Peyer's patch (tissue), 4 donors: Measurements from ENCODE around the gene CREBRF. TPM values are rescaled to one million over a fixed set of nuclear protein-coding genes. Genes with fewer than 3 reads are reported as not detected.

Experiments used
- DNase-seq, 3 donors: peaks; one replicate each; pipeline ENCODE4 v3.0.0-alpha.2; 2017 to 2019
- H3K27ac ChIP-seq, 4 donors: fragments of 200-600 bp; sonication (generic); one replicate each; pipeline ENCODE4 v1.5.1; 2016 to 2019
- H3K27me3 ChIP-seq, 2 donors: fragments of 200-600 bp; sonication (generic); one replicate each; pipeline ENCODE4 v1.5.1; 2019
- H3K36me3 ChIP-seq, 3 donors: fragments of 200-600 bp; sonication (generic); one replicate each; pipeline ENCODE4 v1.5.1; 2016 to 2019
- H3K4me1 ChIP-seq, 4 donors: fragments of 200-600 bp; sonication (generic); one replicate each; pipeline ENCODE4 v1.5.1; 2016 to 2019
- H3K4me3 ChIP-seq, 4 donors: fragments of 200-600 bp; sonication (generic); 1 replicate in 3 of 4; 2 replicates in 1 of 4; pipeline ENCODE4 v1.5.1; 2016 to 2019; ENCODE audit warnings: mild to moderate bottlenecking in 1 of 4
- H3K9me3 ChIP-seq, 4 donors: fragments of 200-600 bp; sonication (generic); one replicate each; pipeline ENCODE4 v1.5.1; 2016 to 2019; ENCODE audit warnings: mild to moderate bottlenecking in 1 of 4
- POLR2A ChIP-seq, 2 donors: fragments of 450-650 bp; IDR thresholded peaks; one replicate each; pipeline ENCODE4 v1.5.1; 2017; ENCODE audit warnings: antibody characterized with exemption in 2 of 2, mild to moderate bottlenecking in 2 of 2, moderate library complexity in 2 of 2
- total RNA-seq, 4 donors: library from RNA; depleted of rRNA; stranded (reverse); fragments of >200 nt; gene quantifications; one replicate each; pipeline ENCODE4 v1.1.0, GENCODE V29; 2016
- TF ChIP-seq, protein P1 (sequence below), 6 experiments: fragments of 450-650 bp in 4 of 6; fragments of 200-600 bp in 2 of 6; sonication (generic) in 1 of 6; IDR thresholded peaks; one replicate each; pipeline ENCODE4 v1.5.1; 2017 to 2019; ENCODE audit warnings: antibody characterized with exemption in 6 of 6, mild to moderate bottlenecking in 3 of 6, moderate library complexity in 1 of 6

Gene CREBRF
- total RNA-seq, 4 donors from 2014 or later = 27.8 to 75.9 (median 34.1) TPM

DNA sequence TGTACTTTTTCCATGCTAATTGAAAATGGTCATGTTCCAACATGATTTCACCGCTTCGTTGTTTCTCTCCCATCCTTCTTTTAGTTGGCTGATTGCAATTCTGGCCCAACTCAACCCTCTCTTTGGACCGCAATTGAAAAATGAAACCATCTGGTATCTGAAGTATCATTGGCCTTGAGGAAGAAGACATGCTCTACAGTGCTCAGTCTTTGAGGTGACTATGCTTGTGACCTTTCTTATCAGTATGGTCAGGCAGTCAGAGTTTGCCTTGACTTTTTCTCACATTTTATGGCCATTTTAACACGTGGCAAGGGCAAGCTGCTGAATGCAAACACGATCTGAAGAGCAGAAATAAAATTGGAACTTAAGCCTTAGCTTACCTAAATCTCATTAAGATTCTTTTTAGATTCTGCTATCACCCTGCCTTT is 36.0 kb upstream of the CREBRF start:
- Histone ChIP-seq H3K9me3 (no peaks in the 10 kb centered on the region), H3K36me3 (peaks cover 0 to 27% (median 0%) of the 10 kb centered on the region in 3 donors), H3K27ac (no peak overlapping the region), H3K4me3 (no peak overlapping the region), H3K27me3 (no peaks in the 10 kb centered on the region), H3K4me1 (peaks cover 0 to 22% (median 2%) of the 10 kb centered on the region in 4 donors)
- no peak for DNase-seq
- TF ChIP-seq, protein P1, sequence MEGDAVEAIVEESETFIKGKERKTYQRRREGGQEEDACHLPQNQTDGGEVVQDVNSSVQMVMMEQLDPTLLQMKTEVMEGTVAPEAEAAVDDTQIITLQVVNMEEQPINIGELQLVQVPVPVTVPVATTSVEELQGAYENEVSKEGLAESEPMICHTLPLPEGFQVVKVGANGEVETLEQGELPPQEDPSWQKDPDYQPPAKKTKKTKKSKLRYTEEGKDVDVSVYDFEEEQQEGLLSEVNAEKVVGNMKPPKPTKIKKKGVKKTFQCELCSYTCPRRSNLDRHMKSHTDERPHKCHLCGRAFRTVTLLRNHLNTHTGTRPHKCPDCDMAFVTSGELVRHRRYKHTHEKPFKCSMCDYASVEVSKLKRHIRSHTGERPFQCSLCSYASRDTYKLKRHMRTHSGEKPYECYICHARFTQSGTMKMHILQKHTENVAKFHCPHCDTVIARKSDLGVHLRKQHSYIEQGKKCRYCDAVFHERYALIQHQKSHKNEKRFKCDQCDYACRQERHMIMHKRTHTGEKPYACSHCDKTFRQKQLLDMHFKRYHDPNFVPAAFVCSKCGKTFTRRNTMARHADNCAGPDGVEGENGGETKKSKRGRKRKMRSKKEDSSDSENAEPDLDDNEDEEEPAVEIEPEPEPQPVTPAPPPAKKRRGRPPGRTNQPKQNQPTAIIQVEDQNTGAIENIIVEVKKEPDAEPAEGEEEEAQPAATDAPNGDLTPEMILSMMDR (IDR thresholded peaks at IDR 0.05) = no peak
- no peak for TF ChIP-seq POLR2A (IDR thresholded peaks at IDR 0.05)

DNA sequence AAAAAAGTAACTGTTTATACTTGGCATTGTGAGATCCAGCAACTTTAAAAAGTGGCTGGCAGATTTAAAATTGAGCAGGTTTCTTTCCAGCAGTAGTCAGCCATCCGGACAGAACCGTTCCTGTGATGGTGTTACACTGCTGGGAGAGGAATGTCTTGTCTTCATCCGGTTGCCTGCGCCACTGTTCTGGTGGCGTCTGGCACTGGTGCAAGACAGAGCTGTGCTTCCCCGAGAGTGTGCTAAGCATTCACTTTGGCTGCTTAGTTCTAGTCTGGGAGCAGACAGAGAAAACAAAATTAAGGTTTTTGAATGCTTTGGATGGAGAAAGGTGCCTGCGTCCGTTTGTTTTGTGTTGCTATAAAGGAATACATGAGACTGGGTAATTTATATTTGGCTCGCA is 35.5 kb upstream of the CREBRF start:
- peaks cover 0 to 17% (median 2%) of the 10 kb centered on the region in 4 donors for H3K4me1 ChIP-seq
- no peak overlapping the region for H3K27ac ChIP-seq
- peaks cover 0 to 27% (median 0%) of the 10 kb centered on the region in 3 donors for H3K36me3 ChIP-seq
- no peak for TF ChIP-seq POLR2A (IDR thresholded peaks at IDR 0.05)
- TF ChIP-seq, protein P1 (IDR thresholded peaks at IDR 0.05) = no peak
- H3K27me3 ChIP-seq = no peaks in the 10 kb centered on the region
- no peaks in the 10 kb centered on the region for H3K9me3 ChIP-seq
- H3K4me3 ChIP-seq = no peak overlapping the region
- DNase-seq = peak in 1 of 3 donors; percentile 25

DNA sequence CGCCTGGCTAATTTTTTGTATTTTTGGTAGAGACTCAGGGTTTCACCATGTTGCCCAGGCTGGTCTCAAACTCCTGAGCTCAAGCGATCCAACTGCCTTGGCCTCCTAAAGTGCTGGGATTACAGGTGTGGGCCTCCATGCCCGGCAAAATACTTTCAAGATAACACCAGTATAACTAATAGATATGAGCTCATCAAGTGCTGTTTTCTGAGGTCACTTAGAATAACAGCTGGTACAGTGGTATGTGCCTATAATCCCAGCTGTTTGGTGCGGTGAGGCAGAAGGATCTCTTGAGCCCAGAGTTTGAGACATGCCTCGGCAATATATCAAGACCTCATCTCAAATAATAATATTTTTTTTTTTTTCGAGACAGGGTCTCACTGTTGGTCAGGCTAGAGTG is 30.5 kb upstream of the CREBRF start:
- H3K9me3 ChIP-seq = no peaks in the 10 kb centered on the region
- peak in 1 of 3 donors; percentile 26 for DNase-seq
- no peaks in the 10 kb centered on the region for H3K27me3 ChIP-seq
- H3K27ac ChIP-seq = no peak overlapping the region
- H3K36me3 ChIP-seq = peaks cover 0 to 23% (median 0%) of the 10 kb centered on the region in 3 donors
- TF ChIP-seq, protein P1 (IDR thresholded peaks at IDR 0.05) = no peak
- no peak for TF ChIP-seq POLR2A (IDR thresholded peaks at IDR 0.05)
- H3K4me3 ChIP-seq = no peak overlapping the region
- H3K4me1 ChIP-seq = peaks cover 0 to 21% (median 4%) of the 10 kb centered on the region in 4 donors

DNA sequence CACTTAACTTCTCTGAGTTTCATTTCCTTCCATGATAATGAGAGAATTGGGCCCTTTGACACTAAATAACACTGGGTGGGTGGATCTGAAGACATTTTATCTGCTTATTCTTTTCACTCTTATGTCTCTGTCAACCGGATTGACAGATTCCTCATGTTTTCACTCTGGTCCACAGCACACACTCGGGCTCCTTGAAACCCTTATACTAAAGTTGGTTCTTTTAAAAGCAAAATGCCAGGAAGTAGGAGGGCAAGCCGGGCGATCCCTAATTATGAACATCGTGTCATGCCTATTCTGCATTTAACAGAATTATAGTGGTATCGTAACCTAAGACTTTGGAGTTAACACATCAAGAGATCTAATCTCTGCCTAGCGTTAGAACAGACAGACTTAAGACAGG is 28.2 kb upstream of the CREBRF start:
- Histone ChIP-seq H3K4me1 (peaks cover 0 to 15% (median 4%) of the 10 kb centered on the region in 4 donors), H3K9me3 (no peaks in the 10 kb centered on the region), H3K27me3 (no peaks in the 10 kb centered on the region), H3K4me3 (no peak overlapping the region), H3K36me3 (peaks cover 0 to 2% (median 0%) of the 10 kb centered on the region in 3 donors), H3K27ac (no peak overlapping the region)
- peak in 1 of 3 donors; percentile 3 for DNase-seq
- TF ChIP-seq POLR2A (IDR thresholded peaks at IDR 0.05) = no peak
- TF ChIP-seq, protein P1 (IDR thresholded peaks at IDR 0.05) = no peak

DNA sequence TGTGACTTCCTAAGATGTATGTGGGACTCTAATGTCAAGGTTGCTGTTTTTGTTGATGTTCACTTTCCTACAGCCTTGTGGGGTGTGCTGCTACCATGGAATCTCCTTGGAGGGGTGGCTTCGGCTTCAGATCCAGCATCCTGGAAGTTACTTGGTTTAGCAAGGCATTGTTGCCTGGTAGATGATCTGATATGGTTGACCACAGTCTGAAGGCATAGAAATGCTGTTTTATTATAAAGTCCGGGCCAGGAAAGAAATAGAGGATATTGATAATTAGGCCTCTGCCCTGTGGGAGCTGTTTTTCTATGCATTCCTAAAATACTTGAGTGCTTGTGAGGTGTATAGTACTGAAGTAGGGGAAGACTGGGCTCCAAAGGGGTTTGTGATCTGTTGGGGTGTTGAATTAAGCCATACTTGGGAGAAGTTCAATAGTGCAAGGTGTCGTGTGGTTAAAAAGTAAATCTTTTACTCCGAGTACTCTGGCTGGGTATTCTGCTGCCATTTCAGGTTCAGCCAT is 27.3 kb upstream of the CREBRF start:
- Histone ChIP-seq H3K4me3 (no peak overlapping the region), H3K27ac (peak overlapping the region in 3 of 4 donors; percentile 10 to 58 (median 44)), H3K36me3 (no peaks in the 10 kb centered on the region), H3K27me3 (no peaks in the 10 kb centered on the region), H3K9me3 (no peaks in the 10 kb centered on the region), H3K4me1 (peaks cover 0 to 15% (median 4%) of the 10 kb centered on the region in 4 donors)
- DNase-seq = no peak
- no peak for TF ChIP-seq POLR2A (IDR thresholded peaks at IDR 0.05)
- TF ChIP-seq, protein P1 (IDR thresholded peaks at IDR 0.05) = no peak
